ENCODE measurements around the gene TRIM32. TPM values are rescaled to one million over a fixed set of nuclear protein-coding genes. Genes with fewer than 3 reads are reported as not detected.

Gene TRIM32
- total RNA-seq, 4 donors from 2014 or later, result 4.1 to 40.2 (median 12.7) TPM

DNA sequence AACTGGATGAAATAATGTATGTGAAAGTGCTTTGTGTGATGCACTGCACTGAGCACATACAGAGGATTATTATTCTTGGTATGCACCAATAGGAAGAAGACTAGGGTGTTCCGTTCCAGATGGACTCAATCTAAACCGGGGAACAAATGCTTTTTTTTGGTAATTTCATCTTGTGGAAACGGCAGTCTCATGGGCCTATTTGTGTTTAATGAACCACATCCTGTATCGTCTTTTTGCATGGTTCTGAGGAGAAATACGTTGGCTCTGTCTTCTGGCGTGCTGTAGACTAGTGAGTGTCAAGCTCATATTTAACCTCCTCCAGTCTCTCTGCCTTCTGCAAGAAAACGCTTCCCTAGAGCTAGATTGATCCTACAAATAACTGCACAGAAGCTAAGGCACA, 30.0 kb downstream of the TRIM32 start:
- 60 to 62% methylated on average over 2 to 7 of the region's 7 CpGs for WGBS, 2 donors (ENCODE audit: low coverage in 1 of 2)
- Histone ChIP-seq H3K4me3 (no peak overlapping the region), H3K27me3 (no peaks in the 10 kb centered on the region), H3K9me3 (no peaks in the 10 kb centered on the region), H3K4me1 (no peaks in the 10 kb centered on the region), H3K36me3 (no peaks in the 10 kb centered on the region), H3K27ac (no peak overlapping the region)
- no peak for DNase-seq
- in situ Hi-C loops (cut with MboI; ENCODE audit: low pct_ligation_motif_present in 1 of 4, low pct_unique_long_range_greater_than_20kb in 1 of 4, low sequenced_read_pairs in 3 of 4) (no loop called here), intact Hi-C loops (cut with DNase I; ENCODE audit: low total_unique reads) (no loop called here)
- no peak for TF ChIP-seq POLR2AphosphoS5 (IDR thresholded peaks at IDR 0.05)
- no peak for TF ChIP-seq EP300 (IDR thresholded peaks at IDR 0.05; ENCODE audit: low read depth)
- TF ChIP-seq, protein P1, sequence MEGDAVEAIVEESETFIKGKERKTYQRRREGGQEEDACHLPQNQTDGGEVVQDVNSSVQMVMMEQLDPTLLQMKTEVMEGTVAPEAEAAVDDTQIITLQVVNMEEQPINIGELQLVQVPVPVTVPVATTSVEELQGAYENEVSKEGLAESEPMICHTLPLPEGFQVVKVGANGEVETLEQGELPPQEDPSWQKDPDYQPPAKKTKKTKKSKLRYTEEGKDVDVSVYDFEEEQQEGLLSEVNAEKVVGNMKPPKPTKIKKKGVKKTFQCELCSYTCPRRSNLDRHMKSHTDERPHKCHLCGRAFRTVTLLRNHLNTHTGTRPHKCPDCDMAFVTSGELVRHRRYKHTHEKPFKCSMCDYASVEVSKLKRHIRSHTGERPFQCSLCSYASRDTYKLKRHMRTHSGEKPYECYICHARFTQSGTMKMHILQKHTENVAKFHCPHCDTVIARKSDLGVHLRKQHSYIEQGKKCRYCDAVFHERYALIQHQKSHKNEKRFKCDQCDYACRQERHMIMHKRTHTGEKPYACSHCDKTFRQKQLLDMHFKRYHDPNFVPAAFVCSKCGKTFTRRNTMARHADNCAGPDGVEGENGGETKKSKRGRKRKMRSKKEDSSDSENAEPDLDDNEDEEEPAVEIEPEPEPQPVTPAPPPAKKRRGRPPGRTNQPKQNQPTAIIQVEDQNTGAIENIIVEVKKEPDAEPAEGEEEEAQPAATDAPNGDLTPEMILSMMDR (IDR thresholded peaks at IDR 0.05), result no peak

DNA sequence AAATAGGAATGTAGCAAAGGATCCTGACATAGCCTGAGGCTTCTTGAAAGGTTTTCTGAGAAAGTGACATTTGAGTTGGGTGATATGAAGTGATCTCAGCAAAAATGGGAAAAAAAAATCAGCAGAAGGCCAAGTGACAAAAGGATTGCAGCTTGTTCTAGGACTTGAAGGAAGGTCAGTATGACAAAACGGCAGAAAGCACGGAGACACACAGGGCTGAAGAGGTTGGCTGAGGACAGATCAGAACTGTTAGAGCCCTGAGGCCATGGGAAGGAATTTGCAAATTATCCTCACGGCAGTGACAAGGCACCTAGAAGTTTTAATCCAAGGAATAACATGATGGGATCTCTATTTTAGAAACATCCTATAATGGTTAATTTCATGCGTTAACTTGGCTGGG, 31.0 kb downstream of the TRIM32 start:
- 90 to 96% methylated on average over 4 of the region's 4 CpGs for WGBS, 2 donors (ENCODE audit: low coverage in 1 of 2)
- intact Hi-C loops (cut with DNase I; ENCODE audit: low total_unique reads) (no loop called here), in situ Hi-C loops (cut with MboI; ENCODE audit: low pct_ligation_motif_present in 1 of 4, low pct_unique_long_range_greater_than_20kb in 1 of 4, low sequenced_read_pairs in 3 of 4) (no loop called here)
- H3K27ac ChIP-seq, result no peak overlapping the region
- no peaks in the 10 kb centered on the region for H3K4me1 ChIP-seq
- H3K4me3 ChIP-seq, result no peak overlapping the region
- no peak for DNase-seq
- TF ChIP-seq EP300 (IDR thresholded peaks at IDR 0.05; ENCODE audit: low read depth) (no peak), POLR2AphosphoS5 (IDR thresholded peaks at IDR 0.05) (no peak), POLR2A (IDR thresholded peaks at IDR 0.05) (no peak)
- TF ChIP-seq, protein P1 (IDR thresholded peaks at IDR 0.05), result no peak
- no peaks in the 10 kb centered on the region for H3K9me3 ChIP-seq
- no peaks in the 10 kb centered on the region for H3K27me3 ChIP-seq
- H3K36me3 ChIP-seq, result no peaks in the 10 kb centered on the region

DNA sequence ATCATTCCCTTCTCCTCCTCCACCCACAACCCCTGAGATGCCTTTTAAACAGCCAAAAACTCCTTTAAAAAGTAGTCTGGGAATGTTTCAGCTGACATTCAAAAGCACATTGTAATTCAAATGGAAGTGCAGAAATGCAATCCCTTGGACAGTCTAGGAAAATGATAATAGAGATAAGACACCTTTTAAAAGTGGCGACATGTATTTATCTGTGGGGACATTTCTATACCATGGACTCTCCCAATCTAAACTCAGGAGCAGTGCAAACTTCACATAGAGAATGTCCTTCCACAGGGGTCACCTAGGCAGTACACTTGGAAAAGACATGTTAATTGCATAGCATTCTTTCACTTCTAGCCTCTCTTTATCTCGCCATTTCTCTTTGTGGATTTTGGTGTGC, 33.0 kb downstream of the TRIM32 start:
- DNase-seq, result no peak
- WGBS, 2 donors (ENCODE audit: low coverage in 1 of 2), result 68 to 92% methylated on average over 2 of the region's 2 CpGs
- no peak for TF ChIP-seq POLR2A (IDR thresholded peaks at IDR 0.05)
- no peak for TF ChIP-seq POLR2AphosphoS5 (IDR thresholded peaks at IDR 0.05)
- TF ChIP-seq, protein P1 (IDR thresholded peaks at IDR 0.05), result no peak
- no peak for TF ChIP-seq EP300 (IDR thresholded peaks at IDR 0.05; ENCODE audit: low read depth)
- Histone ChIP-seq H3K36me3 (no peaks in the 10 kb centered on the region), H3K27me3 (no peaks in the 10 kb centered on the region), H3K4me3 (no peak overlapping the region), H3K9me3 (no peaks in the 10 kb centered on the region), H3K27ac (no peak overlapping the region), H3K4me1 (no peaks in the 10 kb centered on the region)
- in situ Hi-C loops (cut with MboI; ENCODE audit: low pct_ligation_motif_present in 1 of 4, low pct_unique_long_range_greater_than_20kb in 1 of 4, low sequenced_read_pairs in 3 of 4), result no loop called here
- intact Hi-C loops (cut with DNase I; ENCODE audit: low total_unique reads), result no loop called here

DNA sequence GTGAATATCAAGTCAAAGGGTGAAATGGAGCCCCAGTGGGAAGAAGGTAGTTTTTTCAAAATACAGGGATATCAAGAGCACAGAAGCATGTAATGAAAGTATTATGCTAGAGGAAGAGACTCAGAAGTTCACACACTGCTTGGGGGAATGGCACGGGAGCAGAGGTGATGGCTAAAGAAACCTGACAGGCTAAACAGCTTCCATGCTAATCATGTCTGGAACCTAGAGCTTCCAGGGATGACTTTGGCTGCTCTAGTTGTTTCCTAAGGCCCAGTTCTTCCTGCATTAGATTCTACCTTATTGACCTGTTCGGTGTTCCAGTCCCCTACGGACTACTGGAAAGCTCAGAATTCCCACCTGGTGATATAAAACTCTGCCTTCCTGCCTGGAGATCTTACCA, 34.3 kb downstream of the TRIM32 start:
- no peak overlapping the region for H3K27ac ChIP-seq
- intact Hi-C loops (cut with DNase I; ENCODE audit: low total_unique reads) (no loop called here), in situ Hi-C loops (cut with MboI; ENCODE audit: low pct_ligation_motif_present in 1 of 4, low pct_unique_long_range_greater_than_20kb in 1 of 4, low sequenced_read_pairs in 3 of 4) (no loop called here)
- TF ChIP-seq POLR2A (IDR thresholded peaks at IDR 0.05) (no peak), EP300 (IDR thresholded peaks at IDR 0.05; ENCODE audit: low read depth) (no peak), POLR2AphosphoS5 (IDR thresholded peaks at IDR 0.05) (no peak)
- TF ChIP-seq, protein P1 (IDR thresholded peaks at IDR 0.05), result no peak
- DNase-seq, result no peak
- H3K4me3 ChIP-seq, result no peak overlapping the region
- H3K4me1 ChIP-seq, result no peaks in the 10 kb centered on the region
- no peaks in the 10 kb centered on the region for H3K27me3 ChIP-seq
- 89 to 91% methylated on average over 3 of the region's 3 CpGs for WGBS, 2 donors (ENCODE audit: low coverage in 1 of 2)
- no peaks in the 10 kb centered on the region for H3K36me3 ChIP-seq
- H3K9me3 ChIP-seq, result no peaks in the 10 kb centered on the region

Measured in transverse colon (tissue), 4 donors.